H1 (cell line): ENCODE measurements around the gene NPIPB4. TPM values are rescaled to one million over a fixed set of nuclear protein-coding genes. Genes with fewer than 3 reads are reported as not detected.
A peak's percentile ranks its signal among the peaks of the same experiment; 100 is the strongest.
"Not testable (repeated sequence)": the region's sequence is repeated elsewhere in the genome, so short reads cannot be mapped to it uniquely, and the experiment has no call there.

Source experiments
- CTCF ChIA-PET: fragments of 300-600 bp; sonication (Branson Sonifier 250); formaldehyde crosslinking; loops from one replicate; lab custom pipeline; 2021; ENCODE audit not compliant: partially characterized antibody; lab: Charles Lee
- POLR2A ChIA-PET: fragments of 300-600 bp; sonication (Branson Sonifier 250); formaldehyde crosslinking; loops from one replicate; lab custom pipeline; 2021; ENCODE audit warnings: inconsistent platforms; ENCODE audit not compliant: partially characterized antibody; lab: Charles Lee
- DNase-seq, 2 experiments: peaks; one replicate each; pipeline versions ENCODE4 v3.0.0 to v3.0.0-alpha.2; 2010 to 2022; ENCODE audit warnings: low spot score in 2 of 2, low read depth in 1 of 2, mixed read lengths in 1 of 2
- FAIRE-seq: peaks from 2 replicates; lab custom pipeline; 2011; peaks lifted over from hg19 to GRCh38; lab: Jason Lieb, UNC
- H2AFZ ChIP-seq: 2 replicates; pipeline ENCODE4 v1.8.1; 2012; ENCODE audit warnings: low read length, inconsistent platforms
- H2AK5ac ChIP-seq: 2 replicates; pipeline ENCODE4 v1.6.1; 2013; ENCODE audit warnings: low read depth, low read length
- H2BK120ac ChIP-seq: replicated peaks from 2 replicates; pipeline ENCODE3; 2013; ENCODE audit warnings: low read depth, low read length, inconsistent platforms
- H2BK12ac ChIP-seq: 2 replicates; pipeline ENCODE4 v1.6.1; 2013; ENCODE audit warnings: low read depth, low read length
- H2BK15ac ChIP-seq: 2 replicates; pipeline ENCODE4 v1.6.1; 2013; ENCODE audit warnings: low read length
- H2BK20ac ChIP-seq: 2 replicates; pipeline ENCODE4 v1.6.1; 2013; ENCODE audit warnings: low read length
- H2BK5ac ChIP-seq: 2 replicates; pipeline ENCODE4 v1.6.1; 2013; ENCODE audit warnings: low read depth, low read length
- H3K14ac ChIP-seq: 2 replicates; pipeline ENCODE4 v1.6.1; 2013; ENCODE audit warnings: inconsistent platforms; ENCODE audit not compliant: insufficient read length
- H3K18ac ChIP-seq: 2 replicates; pipeline ENCODE4 v1.6.1; 2013; ENCODE audit warnings: low read length; ENCODE audit errors: extremely low read depth
- H3K23ac ChIP-seq: 2 replicates; pipeline ENCODE4 v1.6.1; 2013; ENCODE audit warnings: inconsistent platforms; ENCODE audit not compliant: insufficient read length
- H3K23me2 ChIP-seq: 2 replicates; pipeline ENCODE4 v1.6.1; 2013; ENCODE audit warnings: low read depth, low read length
- H3K27ac ChIP-seq: 2 replicates; pipeline ENCODE4 v1.6.1; 2011; ENCODE audit warnings: low read depth, low read length, inconsistent platforms
- H3K27me3 ChIP-seq, 4 experiments: replicated peaks in 1 of 4; 1 replicate in 1 of 4; 2 replicates in 3 of 4; pipeline versions ENCODE4 v1.6.1 to v1.8.1; 2011 to 2013; ENCODE audit warnings: low read length in 3 of 4, mild to moderate bottlenecking in 3 of 4, inconsistent platforms in 2 of 4, mixed read lengths in 2 of 4, moderate library complexity in 1 of 4; ENCODE audit not compliant: control insufficient read depth in 3 of 4, insufficient read depth in 3 of 4; ENCODE audit errors: extremely low read depth in 1 of 4
- H3K36me3 ChIP-seq, 4 experiments: 2 replicates each; pipeline versions ENCODE4 v1.6.1 to v1.8.1; 2011 to 2013; ENCODE audit warnings: mild to moderate bottlenecking in 4 of 4, low read length in 3 of 4, moderate library complexity in 2 of 4, control low read depth in 1 of 4, inconsistent platforms in 1 of 4; ENCODE audit not compliant: insufficient read depth in 4 of 4, control insufficient read depth in 2 of 4
- H3K4ac ChIP-seq: replicated peaks from 2 replicates; pipeline ENCODE3; 2013; ENCODE audit warnings: low read length, low read depth, mixed read lengths, inconsistent platforms; ENCODE audit not compliant: insufficient read length
- H3K4me1 ChIP-seq, 4 experiments: replicated peaks in 1 of 4; 1 replicate in 1 of 4; 2 replicates in 3 of 4; pipeline versions ENCODE4 v1.6.1 to v1.8.1; 2011 to 2013; ENCODE audit warnings: low read length in 3 of 4, inconsistent platforms in 2 of 4, mixed read lengths in 1 of 4; ENCODE audit not compliant: insufficient read depth in 4 of 4, control insufficient read depth in 3 of 4
- H3K4me2 ChIP-seq, 2 experiments: 2 replicates each; pipeline versions ENCODE4 v1.6.1 to v1.8.1; 2011 to 2013; ENCODE audit warnings: low read depth in 2 of 2, low read length in 2 of 2, control low read depth in 1 of 2, inconsistent platforms in 1 of 2, mild to moderate bottlenecking in 1 of 2; ENCODE audit not compliant: insufficient read depth in 1 of 2
- H3K4me3 ChIP-seq, 4 experiments: fragments of 200-600, 300-600 bp in 1 of 4; sonication (generic), shearing (Covaris generic), sonication (Bioruptor Twin) in 1 of 4; 2 replicates each; pipeline versions ENCODE4 v1.5.1 to v1.8.1; 2011 to 2016; ENCODE audit warnings: low read length in 4 of 4, low read depth in 3 of 4, control low read depth in 2 of 4, inconsistent platforms in 2 of 4, mild to moderate bottlenecking in 2 of 4, mixed read lengths in 1 of 4, moderate library complexity in 1 of 4; ENCODE audit not compliant: insufficient read depth in 2 of 4; ENCODE audit errors: extremely low read depth in 1 of 4
- H3K56ac ChIP-seq: replicated peaks from 2 replicates; pipeline ENCODE3; 2013; ENCODE audit warnings: low read depth, mild to moderate bottlenecking, mixed read lengths, low read length, inconsistent platforms; ENCODE audit not compliant: insufficient read length
- H3K79me1 ChIP-seq: 2 replicates; pipeline ENCODE4 v1.6.1; 2013; ENCODE audit warnings: low read depth, low read length, control low read depth
- H3K79me2 ChIP-seq, 2 experiments: 2 replicates each; pipeline versions ENCODE4 v1.6.1 to v1.8.1; 2012 to 2013; ENCODE audit warnings: low read length in 2 of 2, mild to moderate bottlenecking in 2 of 2, inconsistent platforms in 1 of 2; ENCODE audit not compliant: insufficient read depth in 2 of 2, control insufficient read depth in 1 of 2
- H3K9ac ChIP-seq, 4 experiments: replicated peaks in 1 of 4; 1 replicate in 1 of 4; 2 replicates in 3 of 4; pipeline versions ENCODE4 v1.6.1 to v1.8.1; 2011 to 2013; ENCODE audit warnings: low read depth in 3 of 4, low read length in 3 of 4, control low read depth in 2 of 4, mild to moderate bottlenecking in 2 of 4, moderate library complexity in 2 of 4, inconsistent platforms in 1 of 4; ENCODE audit errors: extremely low read depth in 1 of 4
- H3K9me3 ChIP-seq, 2 experiments: 2 replicates each; pipeline versions ENCODE4 v1.6.1 to v1.8.1; 2012 to 2013; ENCODE audit warnings: mild to moderate bottlenecking in 2 of 2, moderate library complexity in 2 of 2, control low read depth in 1 of 2, inconsistent platforms in 1 of 2, low read depth in 1 of 2, low read length in 1 of 2, mixed read lengths in 1 of 2; ENCODE audit not compliant: insufficient read depth in 2 of 2
- H4K20me1 ChIP-seq, 2 experiments: replicated peaks in 1 of 2; 2 replicates each; pipeline versions ENCODE3 to v1.8.1; 2011 to 2013; ENCODE audit warnings: inconsistent platforms in 2 of 2, low read length in 2 of 2, mild to moderate bottlenecking in 1 of 2; ENCODE audit not compliant: insufficient read depth in 2 of 2, control insufficient read depth in 1 of 2
- H4K5ac ChIP-seq: 2 replicates; pipeline ENCODE4 v1.6.1; 2013; ENCODE audit warnings: low read length, low read depth, mixed read lengths, inconsistent platforms; ENCODE audit not compliant: insufficient read length
- H4K8ac ChIP-seq: 2 replicates; pipeline ENCODE4 v1.8.0; 2013; ENCODE audit warnings: mild to moderate bottlenecking, moderate library complexity, low read length, inconsistent platforms; ENCODE audit not compliant: insufficient read depth; ENCODE audit errors: extremely low read depth
- H4K91ac ChIP-seq: replicated peaks from 2 replicates; pipeline ENCODE3; 2013; ENCODE audit warnings: low read length, mixed read lengths, inconsistent platforms; ENCODE audit not compliant: insufficient read length
- WGBS, 2 experiments: shearing (Covaris generic) in 1 of 2; methylation state at CpG; one replicate each; pipeline versions ENCODE4 v1.1.6 to v1.1.7; 2013 to 2015; ENCODE audit warnings: low lambda C conversion rate in 2 of 2, mixed read lengths in 2 of 2, inconsistent platforms in 1 of 2, low coverage in 1 of 2, missing lambda C conversion rate in 1 of 2; ENCODE audit not compliant: insufficient replicate concordance in 2 of 2, insufficient coverage in 1 of 2, insufficient read length in 1 of 2; ENCODE audit errors: extremely low coverage in 1 of 2, missing lambda C conversion rate in 1 of 2; 5-methylcytosine and 5-hydroxymethylcytosine counted together
- polyA plus RNA-seq, 7 experiments: library from polyadenylated mRNA; depleted of rRNA in 3 of 7; stranded (reverse) in 5 of 7; unstranded in 2 of 7; fragments of >200 nt in 5 of 7; fragments of 200-250 nt in 2 of 7; gene quantifications; 1 replicate in 5 of 7; 2 replicates in 1 of 7; 4 replicates in 1 of 7; pipeline versions ENCODE4 v1.2.1 to v1.2.3, GENCODE V29; 2011 to 2013; ENCODE audit warnings: missing spikeins in 2 of 7, mixed read lengths in 2 of 7
- total RNA-seq: library from RNA; stranded (reverse); fragmentation: NEBNext Ultra II Directional; extraction: Animal tissue kit (Norgen Biotek cat#: 25700); gene quantifications from 2 replicates; pipeline ENCODE4 v1.2.1, GENCODE V29; 2021

The NPIPB4 gene
- total and polyA plus RNA-seq, 2 of the 8 experiments (the other 6 are each of a cell fraction or from before 2014, with no cell fraction given), result 27.7 to 101 TPM

DNA sequence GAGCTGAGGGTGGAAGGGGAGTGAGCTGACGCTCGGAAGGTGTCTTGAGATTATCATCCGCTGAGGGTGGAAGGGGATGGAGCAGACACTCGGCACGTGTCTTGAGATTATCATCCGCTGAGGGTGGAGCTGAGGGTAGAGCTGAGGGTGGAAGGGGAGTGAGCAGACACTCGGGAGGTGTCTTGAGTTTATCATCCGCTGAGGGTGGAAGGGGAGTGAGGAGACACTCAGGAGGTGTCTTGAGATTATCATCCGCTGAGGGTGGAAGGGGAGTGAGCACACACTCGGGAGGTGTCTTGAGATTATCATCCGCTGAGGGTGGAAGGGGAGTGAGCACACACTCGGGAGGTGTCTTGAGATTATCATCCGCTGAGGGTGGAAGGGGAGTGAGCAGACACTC is 20.4 kb downstream of the NPIPB4 start:
- H3K23ac ChIP-seq, H4K8ac ChIP-seq, H2BK120ac ChIP-seq, H3K79me2 ChIP-seq, H2AFZ ChIP-seq, FAIRE-seq, POLR2A ChIA-PET, CTCF ChIA-PET, H3K9me3 ChIP-seq, H3K4me1 ChIP-seq, H3K18ac ChIP-seq, H2BK5ac ChIP-seq, H3K27me3 ChIP-seq, H3K4ac ChIP-seq, H2BK20ac ChIP-seq, H3K36me3 ChIP-seq, H4K5ac ChIP-seq, H4K20me1 ChIP-seq, H2BK12ac ChIP-seq, H3K9ac ChIP-seq, H3K56ac ChIP-seq, H3K14ac ChIP-seq, H3K79me1 ChIP-seq, H3K27ac ChIP-seq, H4K91ac ChIP-seq, H2BK15ac ChIP-seq, H2AK5ac ChIP-seq, H3K23me2 ChIP-seq, DNase-seq: not testable (repeated sequence)
- Histone ChIP-seq H3K4me3 (peak overlapping the region in 2 of 4 experiments; percentile 25 to 30; a peak in 2 of 8 replicates), H3K4me2 (peak overlapping the region in 1 of 2 experiments; percentile 46; a peak in 2 of 4 replicates)
- WGBS, 2 experiments, result 20% methylated on average over 2 of the region's 13 CpGs; no CpG with 5 or more reads in 1 of the 2 experiments

DNA sequence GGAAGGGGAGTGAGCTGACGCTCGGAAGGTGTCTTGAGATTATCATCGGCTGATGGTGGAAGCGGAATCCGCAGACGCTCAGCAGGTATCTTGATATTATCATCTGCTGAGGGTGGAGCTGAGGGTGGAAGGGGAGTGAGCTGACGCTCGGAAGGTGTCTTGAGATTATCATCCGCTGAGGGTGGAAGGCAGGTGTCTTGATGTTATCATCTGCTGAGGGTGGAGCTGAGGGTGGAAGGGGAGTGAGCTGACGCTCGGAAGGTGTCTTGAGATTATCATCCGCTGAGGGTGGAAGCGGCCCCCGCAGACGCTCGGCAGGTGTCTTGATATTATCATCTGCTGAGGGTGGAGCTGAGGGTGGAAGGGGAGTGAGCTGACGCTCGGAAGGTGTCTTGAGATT is 21.2 kb downstream of the NPIPB4 start:
- H3K27ac ChIP-seq, POLR2A ChIA-PET, H3K79me1 ChIP-seq, H3K23me2 ChIP-seq, H4K91ac ChIP-seq, H4K5ac ChIP-seq, H3K9ac ChIP-seq, H3K4ac ChIP-seq, H3K79me2 ChIP-seq, H3K56ac ChIP-seq, H3K18ac ChIP-seq, H3K14ac ChIP-seq, H2BK5ac ChIP-seq, DNase-seq, H4K8ac ChIP-seq, H2AFZ ChIP-seq, H4K20me1 ChIP-seq, H2BK15ac ChIP-seq, FAIRE-seq, H3K23ac ChIP-seq, H2BK12ac ChIP-seq, H2BK20ac ChIP-seq, H3K9me3 ChIP-seq, H3K27me3 ChIP-seq, H3K4me1 ChIP-seq, CTCF ChIA-PET, H3K36me3 ChIP-seq, H2BK120ac ChIP-seq, H2AK5ac ChIP-seq: not testable (repeated sequence)
- Histone ChIP-seq H3K4me2 (peak overlapping the region in 1 of 2 experiments; percentile 46; a peak in 2 of 4 replicates), H3K4me3 (peak overlapping the region in 1 of 4 experiments; percentile 13; a peak in 1 of 8 replicates)
- 4% methylated on average over 3 of the region's 18 CpGs; no CpG with 5 or more reads in 1 of the 2 experiments for WGBS, 2 experiments
